ENCODE results near the gene NEURL4. TPM values are rescaled to one million over a fixed set of nuclear protein-coding genes. Genes with fewer than 3 reads are reported as not detected.

NEURL4 gene
- total RNA-seq, 3 donors from 2014 or later (not counting 1 experiment from before 2014, with no cell fraction given) = 48.9 to 57.9 (median 51.4) TPM

GRCh38 chr17:7329374-7329996 lies 350 bp upstream of the NEURL4 start:
- DNase-seq (peak; percentile 91 to 99), ATAC-seq (peak; percentile 73 to 90 (median 76))
- peak overlapping the region; percentile 91 for H3K27ac ChIP-seq (ENCODE audit: low read length)
- Mint-ChIP-seq H3K27ac (peak overlapping the region; percentile 89 to 97), H3K9me3 (no peaks in the 10 kb centered on the region), H3K4me3 (peak overlapping the region; percentile 96), H3K36me3 (no peaks in the 10 kb centered on the region), H3K27me3 (ENCODE audit: low read depth in 2 of 2) (no peaks in the 10 kb centered on the region), H3K4me1 (peaks cover 21 to 40% of the 10 kb centered on the region in 2 donors)
- H3K4me1 ChIP-seq (ENCODE audit: control insufficient read depth, insufficient read depth, low read length) = peaks cover 30% of the 10 kb centered on the region
- H3K27me3 ChIP-seq (ENCODE audit: control insufficient read depth, insufficient read depth, low read length) = no peaks in the 10 kb centered on the region
- TF ChIP-seq CTCF (IDR thresholded peaks at IDR 0.05) = no peak
- no peaks in the 10 kb centered on the region for H3K9me3 ChIP-seq (ENCODE audit: control insufficient read depth, insufficient read depth, low read length)
- intact Hi-C loops (cut with micrococcal nuclease) = loop anchor here (1.0 to 2.0 kb wide), 3 partner anchors 15 to 49 kb away; partner anchors contain the start of genes EIF5A, GPS2 and SLC2A4
- WGBS (ENCODE audit: insufficient coverage) = under 1% methylated on average over 43 of the region's 43 CpGs
- H3K4me3 ChIP-seq (ENCODE audit: low read length) = peak overlapping the region; percentile 90
- peaks cover 4% of the 10 kb centered on the region for H3K36me3 ChIP-seq (ENCODE audit: control insufficient read depth, insufficient read depth, low read length)

- WGBS (ENCODE audit: insufficient coverage) = 100% methylated on average over 1 of the region's 1 CpG
- TF ChIP-seq CTCF (IDR thresholded peaks at IDR 0.05) = no peak
- H3K36me3 Mint-ChIP-seq = no peaks in the 10 kb centered on the region
- peaks cover 15% of the 10 kb centered on the region for H3K36me3 ChIP-seq (ENCODE audit: control insufficient read depth, insufficient read depth, low read length)
- H3K27me3 Mint-ChIP-seq (ENCODE audit: low read depth in 2 of 2) = no peaks in the 10 kb centered on the region
- no peak for DNase-seq
- H3K4me1 Mint-ChIP-seq = peaks cover 21 to 40% of the 10 kb centered on the region in 2 donors
- no peaks in the 10 kb centered on the region for H3K27me3 ChIP-seq (ENCODE audit: control insufficient read depth, insufficient read depth, low read length)
- H3K27ac Mint-ChIP-seq = peak overlapping the region; percentile 89 to 97
- ATAC-seq = no peak
- H3K4me3 Mint-ChIP-seq = peak overlapping the region; percentile 55
- intact Hi-C loops (cut with micrococcal nuclease) = loop anchor here (2.0 kb wide), 2 partner anchors 13 to 47 kb away; partner anchors contain the start of genes GPS2 and SLC2A4
- no peak overlapping the region for H3K27ac ChIP-seq (ENCODE audit: low read length)
- H3K4me1 ChIP-seq (ENCODE audit: control insufficient read depth, insufficient read depth, low read length) = peaks cover 35% of the 10 kb centered on the region
- H3K4me3 ChIP-seq (ENCODE audit: low read length) = no peak overlapping the region
- no peaks in the 10 kb centered on the region for H3K9me3 Mint-ChIP-seq
- no peaks in the 10 kb centered on the region for H3K9me3 ChIP-seq (ENCODE audit: control insufficient read depth, insufficient read depth, low read length)
These were observed 1.1 kb downstream of the NEURL4 start for GRCh38 chr17:7328009-7328408.

DNA sequence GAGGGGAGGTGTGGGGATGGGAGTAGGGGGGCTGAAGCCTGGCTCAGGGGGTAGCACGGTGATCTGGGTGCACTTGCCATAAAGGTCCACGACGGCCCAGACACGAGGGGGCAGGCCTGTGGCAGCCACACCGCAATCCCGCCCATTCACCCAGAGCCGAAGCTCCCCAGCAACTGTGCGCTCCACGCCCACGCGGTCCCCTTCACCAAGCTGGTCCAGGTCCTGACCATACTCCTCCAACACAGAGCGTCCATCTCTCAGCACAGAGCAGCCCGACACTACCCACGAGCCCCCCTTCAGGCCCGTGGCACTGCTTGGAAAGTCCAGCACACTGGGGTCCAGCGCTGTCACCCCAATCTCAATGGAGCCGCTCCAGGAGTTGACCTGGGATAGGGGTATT lies 1.6 kb downstream of the NEURL4 start:
- Mint-ChIP-seq H3K36me3 (no peaks in the 10 kb centered on the region), H3K27ac (peak overlapping the region; percentile 89 to 97), H3K4me3 (no peak overlapping the region), H3K9me3 (no peaks in the 10 kb centered on the region), H3K27me3 (ENCODE audit: low read depth in 2 of 2) (no peaks in the 10 kb centered on the region), H3K4me1 (peaks cover 21 to 40% of the 10 kb centered on the region in 2 donors)
- H3K36me3 ChIP-seq (ENCODE audit: control insufficient read depth, insufficient read depth, low read length) = peaks cover 20% of the 10 kb centered on the region
- H3K27ac ChIP-seq (ENCODE audit: low read length) = no peak overlapping the region
- no peaks in the 10 kb centered on the region for H3K27me3 ChIP-seq (ENCODE audit: control insufficient read depth, insufficient read depth, low read length)
- ATAC-seq (no peak), DNase-seq (no peak)
- no peaks in the 10 kb centered on the region for H3K9me3 ChIP-seq (ENCODE audit: control insufficient read depth, insufficient read depth, low read length)
- no peak overlapping the region for H3K4me3 ChIP-seq (ENCODE audit: low read length)
- intact Hi-C loops (cut with micrococcal nuclease) = no loop called here
- H3K4me1 ChIP-seq (ENCODE audit: control insufficient read depth, insufficient read depth, low read length) = peaks cover 35% of the 10 kb centered on the region
- 89% methylated on average over 16 of the region's 17 CpGs for WGBS (ENCODE audit: insufficient coverage)
- no peak for TF ChIP-seq CTCF (IDR thresholded peaks at IDR 0.05)
